Inflammatory macrophage treated with lipopolysaccharide for 4 hours (primary cell): Measurements from ENCODE around the gene LOXHD1.

ENCODE experiments used
- DNase-seq: peaks from one replicate; pipeline ENCODE4 v3.0.0-alpha.2; 2020

The LOXHD1 gene

GRCh38 chr18:46657115-46657955 lies at the start of gene LOXHD1:
Gene LOXHD1, minus strand, starts transcription at chr18:46657220. Its CDS starts 187 bp downstream, at chr18:46657033.
- DNase-seq, result no peak

GRCh38 chr18:46705521-46705920 lies 48.5 kb upstream of the LOXHD1 start:
- no peak for DNase-seq

GRCh38 chr18:46704816-46705215 lies 47.8 kb upstream of the LOXHD1 start:
- no peak for DNase-seq

GRCh38 chr18:46704189-46704588 lies 47.2 kb upstream of the LOXHD1 start:
- DNase-seq, result no peak

GRCh38 chr18:46702471-46702870 lies 45.5 kb upstream of the LOXHD1 start:
- DNase-seq, result no peak

GRCh38 chr18:46700066-46700824 lies 43.2 kb upstream of the LOXHD1 start:
- DNase-seq, result no peak

GRCh38 chr18:46696702-46697101 lies 39.7 kb upstream of the LOXHD1 start:
- no peak for DNase-seq

GRCh38 chr18:46696268-46696667 lies 39.2 kb upstream of the LOXHD1 start:
- DNase-seq, result no peak

- DNase-seq, result no peak
These were observed 37.0 kb upstream of the LOXHD1 start for GRCh38 chr18:46693996-46694395.

GRCh38 chr18:46688853-46689525 lies 32.0 kb upstream of the LOXHD1 start:
- no peak for DNase-seq

GRCh38 chr18:46686186-46686585 lies 29.2 kb upstream of the LOXHD1 start:
- no peak for DNase-seq

GRCh38 chr18:46683252-46683651 lies 26.2 kb upstream of the LOXHD1 start:
- DNase-seq, result no peak

- no peak for DNase-seq
These were observed 24.0 kb upstream of the LOXHD1 start for GRCh38 chr18:46680784-46681695.

GRCh38 chr18:46679846-46680598 lies 23.0 kb upstream of the LOXHD1 start:
- no peak for DNase-seq

- DNase-seq, result peak; percentile 5
These were observed 21.9 kb upstream of the LOXHD1 start for GRCh38 chr18:46678785-46679399.

GRCh38 chr18:46678041-46678440 lies 21.0 kb upstream of the LOXHD1 start:
- no peak for DNase-seq

- no peak for DNase-seq
These were observed 20.6 kb upstream of the LOXHD1 start for GRCh38 chr18:46677611-46678010.

GRCh38 chr18:46676182-46676835 lies 19.3 kb upstream of the LOXHD1 start:
- DNase-seq, result no peak

GRCh38 chr18:46675112-46675511 lies 18.1 kb upstream of the LOXHD1 start:
- no peak for DNase-seq
